HL-60 (cell line): ENCODE data around the gene IL4R.

ENCODE experiments used
- GABPA ChIP-seq: IDR thresholded peaks from 2 replicates; pipeline ENCODE4 v1.6.1; 2012; ENCODE audit warnings: low read depth
- POLR2AphosphoS5 ChIP-seq: IDR thresholded peaks from 2 replicates; pipeline ENCODE4 v1.6.1; 2012; ENCODE audit warnings: low read depth
- REST ChIP-seq: IDR thresholded peaks from 2 replicates; pipeline ENCODE4 v1.6.1; 2012; ENCODE audit warnings: low read depth; ENCODE audit not compliant: insufficient replicate concordance
- TF ChIP-seq, protein P1 (sequence below): IDR thresholded peaks from one replicate; pipeline ENCODE4 v1.5.1; 2011; ENCODE audit warnings: low read length, control low read depth, inconsistent platforms; ENCODE audit not compliant: insufficient read depth

DNA sequence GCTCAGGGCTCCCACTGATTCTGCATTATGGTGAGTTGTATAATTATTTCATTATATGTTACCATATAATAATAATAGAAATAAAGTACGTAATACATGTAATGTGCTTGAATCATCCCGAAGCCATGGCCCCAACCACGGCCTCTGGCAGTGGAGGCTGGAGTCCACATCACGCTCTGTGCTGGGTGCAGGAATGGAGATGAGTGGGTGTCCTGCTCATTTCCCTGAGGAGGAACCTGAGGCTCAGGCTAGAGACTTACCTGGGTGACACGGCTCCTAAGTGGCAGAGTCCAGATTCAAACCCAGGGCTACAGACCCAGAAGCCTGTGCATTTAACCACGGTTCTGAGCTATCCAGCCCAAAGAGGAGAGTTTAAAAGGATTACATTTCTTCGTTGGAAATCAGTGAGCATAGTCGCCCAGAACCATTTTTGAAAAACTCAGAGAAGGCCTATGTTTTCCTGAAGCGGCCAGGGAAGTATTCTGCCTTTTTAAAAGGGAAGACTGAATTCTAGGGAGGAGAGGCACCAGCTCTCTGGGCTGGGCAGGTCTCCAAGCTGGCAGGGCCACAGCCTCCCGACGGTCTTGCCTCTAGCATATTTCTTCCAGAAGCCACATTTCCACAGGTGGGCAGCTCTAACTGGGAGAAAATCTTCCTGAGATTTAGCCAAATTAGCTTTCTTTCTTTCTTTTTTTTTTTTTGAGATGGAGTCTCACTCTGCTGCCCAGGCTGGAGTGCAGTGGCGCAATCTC, 6.7 kb downstream of the IL4R start:
- TF ChIP-seq, protein P1, sequence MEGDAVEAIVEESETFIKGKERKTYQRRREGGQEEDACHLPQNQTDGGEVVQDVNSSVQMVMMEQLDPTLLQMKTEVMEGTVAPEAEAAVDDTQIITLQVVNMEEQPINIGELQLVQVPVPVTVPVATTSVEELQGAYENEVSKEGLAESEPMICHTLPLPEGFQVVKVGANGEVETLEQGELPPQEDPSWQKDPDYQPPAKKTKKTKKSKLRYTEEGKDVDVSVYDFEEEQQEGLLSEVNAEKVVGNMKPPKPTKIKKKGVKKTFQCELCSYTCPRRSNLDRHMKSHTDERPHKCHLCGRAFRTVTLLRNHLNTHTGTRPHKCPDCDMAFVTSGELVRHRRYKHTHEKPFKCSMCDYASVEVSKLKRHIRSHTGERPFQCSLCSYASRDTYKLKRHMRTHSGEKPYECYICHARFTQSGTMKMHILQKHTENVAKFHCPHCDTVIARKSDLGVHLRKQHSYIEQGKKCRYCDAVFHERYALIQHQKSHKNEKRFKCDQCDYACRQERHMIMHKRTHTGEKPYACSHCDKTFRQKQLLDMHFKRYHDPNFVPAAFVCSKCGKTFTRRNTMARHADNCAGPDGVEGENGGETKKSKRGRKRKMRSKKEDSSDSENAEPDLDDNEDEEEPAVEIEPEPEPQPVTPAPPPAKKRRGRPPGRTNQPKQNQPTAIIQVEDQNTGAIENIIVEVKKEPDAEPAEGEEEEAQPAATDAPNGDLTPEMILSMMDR: no peak
- TF ChIP-seq POLR2AphosphoS5: no peak
- TF ChIP-seq GABPA: no peak
- TF ChIP-seq REST: no peak
